Osteoblast (primary cell): ENCODE data around the gene EXOC4. TPM values are rescaled to one million over a fixed set of nuclear protein-coding genes. Genes with fewer than 3 reads are reported as not detected.

Experiments
- DNase-seq: peaks from one replicate; pipeline ENCODE4 v3.0.0; 2011; ENCODE audit warnings: low spot score, mixed read lengths; ENCODE audit not compliant: insufficient read length; ENCODE audit errors: missing footprints
- H2AFZ ChIP-seq: 2 replicates; pipeline ENCODE4 v1.6.0; 2011; ENCODE audit warnings: mild to moderate bottlenecking, low read length
- H3K27ac ChIP-seq: 2 replicates; pipeline ENCODE4 v1.5.1; 2011; ENCODE audit warnings: mild to moderate bottlenecking, low read depth, low read length, moderate library complexity
- H3K27me3 ChIP-seq: 2 replicates; pipeline ENCODE4 v1.6.0; 2012; ENCODE audit warnings: mild to moderate bottlenecking, control low read depth, inconsistent platforms, low read length, moderate library complexity; ENCODE audit not compliant: insufficient read depth
- H3K36me3 ChIP-seq: 2 replicates; pipeline ENCODE4 v1.5.1; 2011; ENCODE audit warnings: mild to moderate bottlenecking, low read length, control low read depth, moderate library complexity; ENCODE audit not compliant: insufficient read depth
- H3K4me1 ChIP-seq: 2 replicates; pipeline ENCODE4 v1.5.1; 2011; ENCODE audit warnings: mild to moderate bottlenecking, low read length, control low read depth, moderate library complexity; ENCODE audit not compliant: insufficient read depth
- H3K4me2 ChIP-seq: 2 replicates; pipeline ENCODE4 v1.6.0; 2011; ENCODE audit warnings: mild to moderate bottlenecking, low read length; ENCODE audit not compliant: insufficient read depth
- H3K4me3 ChIP-seq: fragments of 200-600 bp; sonication (generic); 3 replicates; pipeline ENCODE4 v1.5.1; 2012; ENCODE audit warnings: mild to moderate bottlenecking, low read length, inconsistent platforms; ENCODE audit not compliant: insufficient read depth
- H3K79me2 ChIP-seq: 2 replicates; pipeline ENCODE4 v1.6.0; 2012; ENCODE audit warnings: mild to moderate bottlenecking, low read length, control low read depth, inconsistent platforms; ENCODE audit not compliant: insufficient read depth
- H3K9me3 ChIP-seq: 2 replicates; pipeline ENCODE4 v1.5.1; 2011; ENCODE audit warnings: low read depth, low read length, control low read depth
- H4K20me1 ChIP-seq: 2 replicates; pipeline ENCODE4 v1.6.0; 2012; ENCODE audit warnings: mild to moderate bottlenecking, low read length, control low read depth; ENCODE audit not compliant: insufficient read depth
- total RNA-seq: library from RNA; depleted of rRNA; stranded (reverse); fragments of >200 nt; gene quantifications from 2 replicates; pipeline ENCODE4 v1.2.3, GENCODE V29; 2012
- TF ChIP-seq, protein P1 (sequence below): IDR thresholded peaks from 2 replicates; pipeline ENCODE4 v1.5.1; 2011; ENCODE audit warnings: mild to moderate bottlenecking, low read depth, low read length, moderate library complexity; ENCODE audit errors: extremely low read depth

Gene EXOC4
- total RNA-seq, 1 donor: 134 TPM

DNA sequence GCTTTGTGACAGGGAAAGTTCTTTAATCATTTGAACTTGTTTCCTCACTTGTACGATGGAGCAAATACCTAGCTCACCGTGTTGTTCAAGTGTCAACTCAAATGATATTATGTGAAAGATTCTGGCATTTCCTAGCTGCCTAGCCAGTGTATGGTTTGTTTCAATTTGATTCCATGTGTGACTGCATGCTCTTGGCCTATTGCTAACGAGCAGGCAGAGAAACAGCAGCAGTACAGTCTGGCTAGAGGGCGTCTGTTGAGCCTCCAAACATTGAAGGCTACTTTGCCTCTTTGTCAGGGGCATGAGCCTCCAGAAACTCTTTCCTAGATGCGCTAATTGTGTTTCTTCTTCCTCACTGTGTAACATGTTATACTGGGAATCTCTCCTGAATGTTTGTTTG, 417.4 kb downstream of the EXOC4 start:
- no peaks in the 10 kb centered on the region for H4K20me1 ChIP-seq
- no peak overlapping the region for H3K4me2 ChIP-seq
- no peak overlapping the region for H3K27ac ChIP-seq
- no peaks in the 10 kb centered on the region for H3K79me2 ChIP-seq
- TF ChIP-seq, protein P1, sequence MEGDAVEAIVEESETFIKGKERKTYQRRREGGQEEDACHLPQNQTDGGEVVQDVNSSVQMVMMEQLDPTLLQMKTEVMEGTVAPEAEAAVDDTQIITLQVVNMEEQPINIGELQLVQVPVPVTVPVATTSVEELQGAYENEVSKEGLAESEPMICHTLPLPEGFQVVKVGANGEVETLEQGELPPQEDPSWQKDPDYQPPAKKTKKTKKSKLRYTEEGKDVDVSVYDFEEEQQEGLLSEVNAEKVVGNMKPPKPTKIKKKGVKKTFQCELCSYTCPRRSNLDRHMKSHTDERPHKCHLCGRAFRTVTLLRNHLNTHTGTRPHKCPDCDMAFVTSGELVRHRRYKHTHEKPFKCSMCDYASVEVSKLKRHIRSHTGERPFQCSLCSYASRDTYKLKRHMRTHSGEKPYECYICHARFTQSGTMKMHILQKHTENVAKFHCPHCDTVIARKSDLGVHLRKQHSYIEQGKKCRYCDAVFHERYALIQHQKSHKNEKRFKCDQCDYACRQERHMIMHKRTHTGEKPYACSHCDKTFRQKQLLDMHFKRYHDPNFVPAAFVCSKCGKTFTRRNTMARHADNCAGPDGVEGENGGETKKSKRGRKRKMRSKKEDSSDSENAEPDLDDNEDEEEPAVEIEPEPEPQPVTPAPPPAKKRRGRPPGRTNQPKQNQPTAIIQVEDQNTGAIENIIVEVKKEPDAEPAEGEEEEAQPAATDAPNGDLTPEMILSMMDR: no peak
- H3K9me3 ChIP-seq: no peaks in the 10 kb centered on the region
- H3K4me3 ChIP-seq: no peak overlapping the region
- H2AFZ ChIP-seq: no peak overlapping the region
- H3K36me3 ChIP-seq: no peaks in the 10 kb centered on the region
- H3K27me3 ChIP-seq: no peaks in the 10 kb centered on the region
- H3K4me1 ChIP-seq: no peaks in the 10 kb centered on the region
- DNase-seq: no peak

GRCh38 chr7:133672866-133673265, 420.0 kb downstream of the EXOC4 start:
- Histone ChIP-seq H3K79me2 (no peaks in the 10 kb centered on the region), H3K27me3 (no peaks in the 10 kb centered on the region), H3K27ac (no peak overlapping the region), H2AFZ (no peak overlapping the region), H3K36me3 (no peaks in the 10 kb centered on the region), H3K4me3 (no peak overlapping the region), H4K20me1 (no peaks in the 10 kb centered on the region), H3K9me3 (no peaks in the 10 kb centered on the region), H3K4me1 (no peaks in the 10 kb centered on the region), H3K4me2 (no peak overlapping the region)
- DNase-seq: no peak
- TF ChIP-seq, protein P1: no peak

GRCh38 chr7:133674079-133674763, 421.3 kb downstream of the EXOC4 start:
- H3K4me3 ChIP-seq: no peak overlapping the region
- H3K36me3 ChIP-seq: no peaks in the 10 kb centered on the region
- DNase-seq: no peak
- TF ChIP-seq, protein P1: no peak
- no peaks in the 10 kb centered on the region for H3K4me1 ChIP-seq
- no peak overlapping the region for H3K4me2 ChIP-seq
- no peak overlapping the region for H3K27ac ChIP-seq
- H2AFZ ChIP-seq: no peak overlapping the region
- H4K20me1 ChIP-seq: no peaks in the 10 kb centered on the region
- H3K27me3 ChIP-seq: no peaks in the 10 kb centered on the region
- no peaks in the 10 kb centered on the region for H3K9me3 ChIP-seq
- no peaks in the 10 kb centered on the region for H3K79me2 ChIP-seq

- TF ChIP-seq, protein P1: no peak
- no peaks in the 10 kb centered on the region for H3K79me2 ChIP-seq
- no peak overlapping the region for H3K27ac ChIP-seq
- H3K27me3 ChIP-seq: no peaks in the 10 kb centered on the region
- H3K9me3 ChIP-seq: no peaks in the 10 kb centered on the region
- H3K36me3 ChIP-seq: no peaks in the 10 kb centered on the region
- H3K4me2 ChIP-seq: no peak overlapping the region
- no peak overlapping the region for H2AFZ ChIP-seq
- no peak for DNase-seq
- no peaks in the 10 kb centered on the region for H4K20me1 ChIP-seq
- H3K4me1 ChIP-seq: no peaks in the 10 kb centered on the region
- no peak overlapping the region for H3K4me3 ChIP-seq
Measured at GRCh38 chr7:133675510-133676218, 422.8 kb downstream of the EXOC4 start.
